Lower lobe of right lung (tissue), 2 donors: ENCODE results near the gene IL18R1. TPM values are rescaled to one million over a fixed set of nuclear protein-coding genes. Genes with fewer than 3 reads are reported as not detected.
A peak's percentile ranks its signal among the peaks of the same experiment; 100 is the strongest.

Experiments used
- ATAC-seq, 2 donors: fragments of 200-7000 bp; cut with Tn5 transposase; one replicate each; pipeline ENCODE4 v1.9.1; 2020 to 2022; ENCODE audit warnings: mild to moderate bottlenecking in 2 of 2, moderate library complexity in 2 of 2
- DNase-seq: peaks from one replicate; pipeline ENCODE4 v3.0.0-alpha.2; 2020
- H3K27ac ChIP-seq: fragments of 200-600 bp; one replicate; pipeline ENCODE4 v1.8.0; 2022
- H3K27me3 ChIP-seq: fragments of 200-600 bp; one replicate; pipeline ENCODE4 v1.8.0; 2022; ENCODE audit warnings: low read depth
- H3K36me3 ChIP-seq: fragments of 200-600 bp; one replicate; pipeline ENCODE4 v1.8.0; 2022; ENCODE audit warnings: mild to moderate bottlenecking
- H3K4me1 ChIP-seq: fragments of 200-600 bp; one replicate; pipeline ENCODE4 v1.8.0; 2022
- H3K4me3 ChIP-seq: fragments of 200-600 bp; one replicate; pipeline ENCODE4 v1.8.0; 2022; ENCODE audit warnings: mild to moderate bottlenecking
- H3K9me3 ChIP-seq: fragments of 200-600 bp; one replicate; pipeline ENCODE4 v1.8.0; 2022
- CTCF ChIP-seq: fragments of 200-600 bp; IDR thresholded peaks from one replicate; pipeline ENCODE4 v1.8.0; 2022; ENCODE audit warnings: antibody characterized with exemption, mild to moderate bottlenecking
- intact Hi-C: fragments of 100-400 bp; cut with DNase I; formaldehyde crosslinking; loops from one replicate; pipeline ENCODE4 v1.11.0; 2022
- long read RNA-seq: library from polyadenylated mRNA; unstranded; transcript quantifications from one replicate; pipeline ENCODE4 v2.0.0, GENCODE V29; 2021
- total RNA-seq: library from RNA; stranded (reverse); fragmentation: NEBNext Ultra II Directional; extraction: Animal tissue kit (Norgen Biotek cat#: 25700); gene quantifications from one replicate; pipeline ENCODE4 v1.2.1, GENCODE V29; 2021
- donor health status: DM: no; HTN: yes; CAD: no; lungs with severe emphysema.

IL18R1 gene
- 27.5 TPM for total RNA-seq
- long read RNA-seq, transcript IL18R1-201 (11 exons, 3,661 nt), result major isoform, 12 of 39 reads
- long read RNA-seq, partial matches to known transcripts, result 5 of 39 reads
- long read RNA-seq, other reads (novel, unspliced or antisense), result 21 of 39 reads

- TF ChIP-seq CTCF, result peak; percentile 83
- H3K4me1 ChIP-seq, result peaks cover 25% of the 10 kb centered on the region
- peak within 1 kb of the TSS; percentile 90 for H3K27ac ChIP-seq
- ATAC-seq, result peak; percentile 98 to 99
- no peaks in the 10 kb centered on the region for H3K36me3 ChIP-seq
- H3K9me3 ChIP-seq, result no peaks in the 10 kb centered on the region
- DNase-seq, result peak; percentile 87
- H3K4me3 ChIP-seq, result peak within 1 kb of the TSS; percentile 85
- intact Hi-C loops, result no loop called here
- no peaks in the 10 kb centered on the region for H3K27me3 ChIP-seq
These were observed at the start of gene IL18R1 for GRCh38 chr2:102355526-102356380. IL18R1 (plus strand) TSS chr2:102355796; CDS start chr2:102362661, 6,865 bp downstream.

GRCh38 chr2:102306125-102306524 lies 49.5 kb upstream of the IL18R1 start:
- peaks cover 3% of the 10 kb centered on the region for H3K27me3 ChIP-seq
- H3K4me1 ChIP-seq, result no peaks in the 10 kb centered on the region
- no peak overlapping the region for H3K4me3 ChIP-seq
- intact Hi-C loops, result no loop called here
- no peak for DNase-seq
- H3K27ac ChIP-seq, result peak overlapping the region; percentile 72
- no peak for ATAC-seq
- H3K9me3 ChIP-seq, result no peaks in the 10 kb centered on the region
- TF ChIP-seq CTCF, result no peak
- H3K36me3 ChIP-seq, result no peaks in the 10 kb centered on the region

GRCh38 chr2:102310964-102311640 lies 44.5 kb upstream of the IL18R1 start, which contains the start of gene IL1RL1:
IL1RL1 (plus strand) TSS chr2:102311563; CDS start chr2:102338265, 26,702 bp downstream.
- ATAC-seq (peak; percentile 44 to 60), DNase-seq (no peak)
- TF ChIP-seq CTCF, result no peak
- Histone ChIP-seq H3K4me3 (no peak within 1 kb of the TSS), H3K27ac (no peak within 1 kb of the TSS), H3K27me3 (no peaks in the 10 kb centered on the region), H3K9me3 (no peaks in the 10 kb centered on the region), H3K36me3 (no peaks in the 10 kb centered on the region), H3K4me1 (no peaks in the 10 kb centered on the region)
- intact Hi-C loops, result no loop called here

GRCh38 chr2:102313025-102313424 lies 42.6 kb upstream of the IL18R1 start:
- no peak overlapping the region for H3K27ac ChIP-seq
- H3K4me3 ChIP-seq, result no peak overlapping the region
- H3K36me3 ChIP-seq, result no peaks in the 10 kb centered on the region

More at GRCh38 chr2:102313025-102313424, 42.6 kb upstream of the IL18R1 start:
- no peaks in the 10 kb centered on the region for H3K9me3 ChIP-seq
- no peak for TF ChIP-seq CTCF
- intact Hi-C loops, result no loop called here
- H3K4me1 ChIP-seq, result no peaks in the 10 kb centered on the region
- H3K27me3 ChIP-seq, result no peaks in the 10 kb centered on the region
- ATAC-seq (no peak), DNase-seq (no peak)
